ENCODE data around the gene TBC1D22A. TPM values are rescaled to one million over a fixed set of nuclear protein-coding genes. Genes with fewer than 3 reads are reported as not detected.
"Not testable (repeated sequence)": the region's sequence is repeated elsewhere in the genome, so short reads cannot be mapped to it uniquely, and the experiment has no call there.

The TBC1D22A gene
- total RNA-seq, 4 donors from 2014 or later: 9.2 to 45.3 (median 22.8) TPM

DNA sequence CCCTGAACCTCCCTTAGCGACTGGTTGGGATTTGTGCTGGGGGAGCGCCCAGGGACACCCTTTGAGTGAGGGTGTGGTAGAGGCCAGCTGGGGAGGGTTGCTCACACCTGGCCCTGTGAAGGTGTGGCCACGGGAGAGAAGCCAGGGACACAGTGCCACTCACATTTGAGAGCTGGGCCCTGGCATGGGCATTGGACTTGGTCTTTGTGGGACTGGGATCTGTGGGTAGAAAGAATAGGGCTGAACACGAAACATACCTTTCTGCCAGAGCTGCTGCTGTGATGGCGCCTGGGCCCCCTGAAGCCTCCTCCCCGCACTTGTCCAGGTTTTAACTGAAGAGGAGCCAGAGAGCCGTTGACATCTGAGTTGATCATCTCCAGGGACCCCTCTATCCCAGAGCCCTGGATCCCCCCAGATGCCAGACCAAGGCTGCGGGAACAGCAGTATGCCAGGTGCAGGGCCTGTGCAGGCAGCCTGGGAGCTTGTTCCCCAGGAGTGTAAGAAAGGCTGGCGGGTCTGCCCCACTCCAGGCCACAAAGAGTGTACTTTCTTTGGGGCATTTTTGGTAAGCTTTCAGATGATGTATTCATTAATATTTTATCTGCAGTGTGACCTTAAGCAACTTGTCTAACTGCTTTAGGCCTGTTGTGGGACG lies 284.1 kb downstream of the TBC1D22A start:
- H3K9me3 ChIP-seq: no peaks in the 10 kb centered on the region
- H3K4me1 ChIP-seq: no peaks in the 10 kb centered on the region
- DNase-seq: no peak
- no peaks in the 10 kb centered on the region for H3K27me3 ChIP-seq
- TF ChIP-seq, protein P1, sequence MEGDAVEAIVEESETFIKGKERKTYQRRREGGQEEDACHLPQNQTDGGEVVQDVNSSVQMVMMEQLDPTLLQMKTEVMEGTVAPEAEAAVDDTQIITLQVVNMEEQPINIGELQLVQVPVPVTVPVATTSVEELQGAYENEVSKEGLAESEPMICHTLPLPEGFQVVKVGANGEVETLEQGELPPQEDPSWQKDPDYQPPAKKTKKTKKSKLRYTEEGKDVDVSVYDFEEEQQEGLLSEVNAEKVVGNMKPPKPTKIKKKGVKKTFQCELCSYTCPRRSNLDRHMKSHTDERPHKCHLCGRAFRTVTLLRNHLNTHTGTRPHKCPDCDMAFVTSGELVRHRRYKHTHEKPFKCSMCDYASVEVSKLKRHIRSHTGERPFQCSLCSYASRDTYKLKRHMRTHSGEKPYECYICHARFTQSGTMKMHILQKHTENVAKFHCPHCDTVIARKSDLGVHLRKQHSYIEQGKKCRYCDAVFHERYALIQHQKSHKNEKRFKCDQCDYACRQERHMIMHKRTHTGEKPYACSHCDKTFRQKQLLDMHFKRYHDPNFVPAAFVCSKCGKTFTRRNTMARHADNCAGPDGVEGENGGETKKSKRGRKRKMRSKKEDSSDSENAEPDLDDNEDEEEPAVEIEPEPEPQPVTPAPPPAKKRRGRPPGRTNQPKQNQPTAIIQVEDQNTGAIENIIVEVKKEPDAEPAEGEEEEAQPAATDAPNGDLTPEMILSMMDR (IDR thresholded peaks at IDR 0.05): no peak
- TF ChIP-seq POLR2A (IDR thresholded peaks at IDR 0.05): no peak
- intact Hi-C loops (cut with DNase I; ENCODE audit: low total_unique reads): no loop called here
- no peak overlapping the region for H3K27ac ChIP-seq
- H3K4me3 ChIP-seq: no peak overlapping the region
- H3K36me3 ChIP-seq: no peaks in the 10 kb centered on the region

DNA sequence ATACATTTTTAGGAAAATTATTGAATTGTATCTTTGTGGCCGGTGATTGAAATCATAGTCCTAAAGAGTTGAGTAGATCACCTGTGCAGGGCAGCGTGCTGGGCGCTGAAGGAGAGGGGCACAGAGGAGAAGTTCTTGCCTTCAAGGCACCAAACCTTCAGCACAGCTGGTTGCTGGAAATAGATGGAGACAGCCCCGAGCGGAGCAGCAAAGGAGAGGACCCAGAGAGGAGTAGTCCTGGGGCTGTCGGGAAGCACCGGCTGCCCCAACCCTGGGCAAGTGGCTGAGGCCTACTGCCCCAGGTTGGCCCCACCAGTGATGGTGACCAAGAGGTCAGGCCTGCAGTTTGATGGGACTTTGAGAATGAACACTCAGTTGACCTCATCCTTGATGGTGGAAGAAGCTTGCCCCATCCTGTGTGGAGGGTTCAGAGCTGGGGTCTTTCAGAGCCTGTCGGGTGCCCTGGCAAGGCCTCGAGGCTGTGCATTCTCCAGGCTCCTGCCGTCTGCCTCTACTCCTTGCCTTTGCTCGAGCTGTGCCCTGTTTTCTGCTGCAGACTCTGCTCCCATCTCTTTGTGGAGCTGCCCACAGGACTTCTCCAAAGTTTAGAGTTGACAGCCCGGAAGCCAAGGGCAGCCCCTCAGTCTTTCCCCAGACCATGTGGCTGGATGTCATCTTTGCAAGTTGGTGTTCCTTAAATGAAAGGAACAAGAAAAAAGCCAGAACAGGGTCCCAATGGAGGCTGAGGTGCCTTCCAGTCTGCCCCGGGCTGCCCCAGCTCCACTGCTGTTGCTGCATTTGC lies 285.1 kb downstream of the TBC1D22A start:
- TF ChIP-seq, protein P1 (IDR thresholded peaks at IDR 0.05): no peak
- TF ChIP-seq POLR2A (IDR thresholded peaks at IDR 0.05): no peak
- no peak for DNase-seq
- no peaks in the 10 kb centered on the region for H3K4me1 ChIP-seq
- no peak overlapping the region for H3K27ac ChIP-seq
- H3K27me3 ChIP-seq: no peaks in the 10 kb centered on the region
- intact Hi-C loops (cut with DNase I; ENCODE audit: low total_unique reads): no loop called here
- H3K36me3 ChIP-seq: no peaks in the 10 kb centered on the region
- no peaks in the 10 kb centered on the region for H3K9me3 ChIP-seq
- H3K4me3 ChIP-seq: no peak overlapping the region

DNA sequence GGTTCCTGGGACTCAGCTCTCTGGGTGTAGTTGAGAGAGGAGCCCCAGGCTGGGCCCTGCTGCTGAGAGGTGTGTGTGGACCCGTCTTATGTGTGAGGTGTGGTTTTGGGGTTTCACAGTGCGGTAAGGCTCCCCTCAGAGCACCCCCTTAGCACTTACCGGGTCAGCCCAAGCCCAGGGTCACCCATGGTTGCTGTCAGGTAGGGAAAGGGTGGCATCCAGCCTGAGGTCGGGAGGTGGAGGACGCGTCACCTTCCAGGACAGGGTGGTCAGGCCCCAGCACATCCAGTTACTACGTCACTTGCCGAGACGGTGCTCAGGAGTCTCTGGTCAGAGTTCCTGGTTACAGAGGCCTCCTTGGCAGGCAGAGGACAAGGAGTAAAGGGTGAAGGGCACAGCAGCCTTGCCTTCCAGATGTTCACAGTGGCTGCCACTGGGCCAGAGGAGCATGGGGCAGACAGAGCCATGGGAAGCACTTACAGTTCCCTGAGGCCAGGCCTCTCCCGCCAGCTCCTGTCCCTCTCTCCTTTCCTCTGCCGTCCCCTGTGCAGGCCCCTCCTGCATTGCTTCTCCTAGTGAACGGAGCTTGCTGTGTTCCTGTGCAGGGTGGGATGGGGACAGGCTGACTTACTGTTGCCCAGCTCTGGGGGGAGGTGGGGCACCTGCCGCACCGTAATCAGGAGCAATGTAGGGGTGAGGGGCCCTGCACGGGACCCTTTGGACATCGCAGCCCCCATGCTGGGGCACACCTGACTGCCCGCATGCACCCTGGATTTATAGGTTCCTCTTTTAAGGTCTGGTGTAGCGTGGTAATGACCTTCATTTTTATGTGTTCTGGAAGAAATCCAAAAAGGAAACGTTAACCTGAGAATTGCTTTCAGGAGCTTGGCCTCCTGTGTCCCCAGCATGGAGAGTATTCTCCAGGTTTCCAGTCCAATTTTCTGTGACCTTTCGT lies 285.9 kb downstream of the TBC1D22A start:
- DNase-seq: no peak
- intact Hi-C loops (cut with DNase I; ENCODE audit: low total_unique reads): no loop called here
- Histone ChIP-seq H3K36me3 (no peaks in the 10 kb centered on the region), H3K27me3 (no peaks in the 10 kb centered on the region), H3K4me3 (no peak overlapping the region), H3K9me3 (no peaks in the 10 kb centered on the region), H3K4me1 (no peaks in the 10 kb centered on the region), H3K27ac (no peak overlapping the region)
- no peak for TF ChIP-seq POLR2A (IDR thresholded peaks at IDR 0.05)
- TF ChIP-seq, protein P1 (IDR thresholded peaks at IDR 0.05): no peak

DNA sequence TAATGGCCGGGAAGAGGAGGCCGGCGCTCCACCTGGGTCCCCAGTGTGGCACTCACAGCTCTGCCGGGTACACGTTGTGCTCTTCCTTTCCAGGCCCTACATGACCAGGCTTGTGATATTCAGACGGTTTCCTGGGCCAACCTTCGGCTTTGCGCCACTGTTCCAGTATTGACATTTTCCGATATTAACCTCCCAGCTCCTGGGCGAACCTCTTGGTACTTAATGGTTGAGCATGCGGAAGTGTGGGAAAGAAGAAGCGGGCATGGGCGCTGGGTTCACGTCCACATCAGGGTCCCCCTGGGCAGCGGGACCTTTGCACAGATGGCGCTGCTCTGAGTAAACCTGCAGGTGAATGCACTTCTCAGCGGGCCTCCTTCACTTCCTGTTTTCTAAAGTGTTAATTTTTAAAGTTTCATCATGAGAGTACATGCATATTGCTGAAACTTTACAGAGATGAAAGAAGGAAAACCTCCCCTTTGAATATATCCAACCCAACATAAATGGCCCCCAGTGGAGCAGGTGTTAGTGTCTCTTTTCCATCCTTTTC lies 286.7 kb downstream of the TBC1D22A start:
- Histone ChIP-seq H3K27ac (no peak overlapping the region), H3K4me3 (no peak overlapping the region), H3K27me3 (no peaks in the 10 kb centered on the region), H3K9me3 (no peaks in the 10 kb centered on the region), H3K36me3 (no peaks in the 10 kb centered on the region), H3K4me1 (no peaks in the 10 kb centered on the region)
- TF ChIP-seq POLR2A (IDR thresholded peaks at IDR 0.05): no peak
- TF ChIP-seq, protein P1 (IDR thresholded peaks at IDR 0.05): no peak
- intact Hi-C loops (cut with DNase I; ENCODE audit: low total_unique reads): no loop called here
- DNase-seq: no peak

DNA sequence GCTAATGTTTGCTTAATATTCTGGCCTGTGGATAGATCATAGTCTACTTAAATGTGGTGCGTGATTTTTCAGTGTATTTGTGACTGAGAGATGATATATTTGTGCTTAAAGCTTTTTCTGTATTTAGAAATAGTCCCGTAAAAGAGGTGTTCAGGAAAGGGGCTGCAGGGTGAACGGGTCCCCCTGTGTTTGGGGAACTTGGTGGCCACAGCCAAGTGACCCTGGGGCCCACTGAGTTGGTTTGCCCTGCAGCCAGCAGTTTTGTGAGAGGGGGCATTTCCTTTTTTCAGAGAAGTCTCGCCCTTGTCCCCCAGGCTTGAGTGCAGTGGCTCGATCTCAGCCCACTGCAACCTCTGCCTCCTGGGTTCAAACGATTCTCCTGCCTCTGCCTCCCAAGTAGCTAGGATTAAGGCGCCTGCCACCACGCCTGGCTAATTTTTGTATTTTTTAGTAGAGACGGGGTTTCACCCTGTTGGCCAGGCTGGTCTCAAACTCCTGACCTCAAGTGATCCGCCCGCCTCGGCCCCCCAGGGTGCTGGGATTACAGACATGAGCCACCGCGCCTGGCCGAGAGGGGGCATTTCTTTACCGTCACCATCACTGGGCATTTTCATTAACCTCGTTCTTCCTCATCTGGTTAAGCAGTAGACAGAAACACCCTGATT lies 287.4 kb downstream of the TBC1D22A start:
- H3K27ac ChIP-seq; DNase-seq; H3K27me3 ChIP-seq; intact Hi-C loops (cut with DNase I; ENCODE audit: low total_unique reads); H3K4me3 ChIP-seq; H3K4me1 ChIP-seq; H3K36me3 ChIP-seq; H3K9me3 ChIP-seq: not testable (repeated sequence)
